Type B pancreatic cell (in vitro differentiated cells): ENCODE data around the gene ITGA8. TPM values are rescaled to one million over a fixed set of nuclear protein-coding genes. Genes with fewer than 3 reads are reported as not detected.

Experiments
- DNase-seq: peaks from one replicate; pipeline ENCODE4 v3.0.0; 2021; ENCODE audit warnings: mixed read lengths; ENCODE audit not compliant: unreplicated experiment; ENCODE audit errors: extremely low spot score
- H3K27ac Mint-ChIP-seq: 2 replicates; pipeline ENCODE4 v1.8.0; 2021; ENCODE audit warnings: mild to moderate bottlenecking, mixed read lengths
- H3K27me3 Mint-ChIP-seq: 2 replicates; pipeline ENCODE4 v1.8.0; 2021; ENCODE audit warnings: mixed read lengths
- H3K36me3 Mint-ChIP-seq: 2 replicates; pipeline ENCODE4 v1.8.0; 2021; ENCODE audit warnings: mixed read lengths
- H3K4me1 Mint-ChIP-seq: one replicate; pipeline ENCODE4 v1.8.0; 2021; ENCODE audit warnings: mixed read lengths; ENCODE audit not compliant: unreplicated experiment
- H3K4me3 Mint-ChIP-seq: 2 replicates; pipeline ENCODE4 v1.8.0; 2021; ENCODE audit warnings: mild to moderate bottlenecking, mixed read lengths
- H3K9me3 Mint-ChIP-seq: 2 replicates; pipeline ENCODE4 v1.8.0; 2021; ENCODE audit warnings: mixed read lengths
- CTCF ChIP-seq: fragments of 200-600 bp; sonication (generic); conservative IDR thresholded peaks from 2 replicates; pipeline ENCODE4 v1.5.0; 2021; ENCODE audit warnings: antibody characterized with exemption, mild to moderate bottlenecking
- total RNA-seq: library from RNA; stranded (reverse); gene quantifications from 2 replicates; pipeline ENCODE4 v1.2.1, GENCODE V29; 2021; ENCODE audit warnings: low replicate concordance

ITGA8 gene
- total RNA-seq, 1 donor from 2014 or later = 10.1 TPM

GRCh38 chr10:15714847-15715246, 4.9 kb downstream of the ITGA8 start:
- Mint-ChIP-seq H3K27ac (no peak overlapping the region), H3K4me3 (no peak overlapping the region), H3K9me3 (no peaks in the 10 kb centered on the region), H3K27me3 (peaks cover 43% of the 10 kb centered on the region), H3K4me1 (peaks cover 13% of the 10 kb centered on the region), H3K36me3 (no peaks in the 10 kb centered on the region)
- TF ChIP-seq CTCF = no peak
- DNase-seq = no peak

- no peak for DNase-seq
- Mint-ChIP-seq H3K4me1 (no peaks in the 10 kb centered on the region), H3K27me3 (peaks cover 28% of the 10 kb centered on the region), H3K27ac (no peak overlapping the region), H3K36me3 (no peaks in the 10 kb centered on the region), H3K4me3 (no peak overlapping the region), H3K9me3 (no peaks in the 10 kb centered on the region)
- no peak for TF ChIP-seq CTCF
Measured at GRCh38 chr10:15712883-15713282, 6.8 kb downstream of the ITGA8 start.

GRCh38 chr10:15710455-15710854, 9.3 kb downstream of the ITGA8 start:
- H3K27me3 Mint-ChIP-seq = peaks cover 15% of the 10 kb centered on the region
- H3K9me3 Mint-ChIP-seq = no peaks in the 10 kb centered on the region
- no peak for TF ChIP-seq CTCF
- no peaks in the 10 kb centered on the region for H3K36me3 Mint-ChIP-seq
- no peak overlapping the region for H3K27ac Mint-ChIP-seq
- no peak overlapping the region for H3K4me3 Mint-ChIP-seq
- H3K4me1 Mint-ChIP-seq = no peaks in the 10 kb centered on the region
- DNase-seq = no peak

GRCh38 chr10:15705298-15705697, 14.4 kb downstream of the ITGA8 start:
- H3K27ac Mint-ChIP-seq = no peak overlapping the region
- DNase-seq = no peak
- H3K27me3 Mint-ChIP-seq = peaks cover under 1% of the 10 kb centered on the region
- no peaks in the 10 kb centered on the region for H3K36me3 Mint-ChIP-seq
- no peaks in the 10 kb centered on the region for H3K9me3 Mint-ChIP-seq
- H3K4me3 Mint-ChIP-seq = no peak overlapping the region
- TF ChIP-seq CTCF = no peak
- no peaks in the 10 kb centered on the region for H3K4me1 Mint-ChIP-seq

GRCh38 chr10:15704581-15704968, 15.1 kb downstream of the ITGA8 start:
- DNase-seq = no peak
- TF ChIP-seq CTCF = no peak
- H3K27ac Mint-ChIP-seq = no peak overlapping the region
- no peaks in the 10 kb centered on the region for H3K4me1 Mint-ChIP-seq
- no peaks in the 10 kb centered on the region for H3K36me3 Mint-ChIP-seq
- no peaks in the 10 kb centered on the region for H3K27me3 Mint-ChIP-seq
- no peaks in the 10 kb centered on the region for H3K9me3 Mint-ChIP-seq
- H3K4me3 Mint-ChIP-seq = no peak overlapping the region

GRCh38 chr10:15703944-15704580, 15.7 kb downstream of the ITGA8 start:
- Mint-ChIP-seq H3K4me3 (no peak overlapping the region), H3K9me3 (no peaks in the 10 kb centered on the region), H3K4me1 (no peaks in the 10 kb centered on the region), H3K36me3 (no peaks in the 10 kb centered on the region), H3K27ac (no peak overlapping the region), H3K27me3 (no peaks in the 10 kb centered on the region)
- TF ChIP-seq CTCF = no peak
- no peak for DNase-seq
